Dermis microvascular lymphatic vessel endothelial cell (primary cell): ENCODE results near the gene GCFC2. TPM values are rescaled to one million over a fixed set of nuclear protein-coding genes. Genes with fewer than 3 reads are reported as not detected.
"Not testable (repeated sequence)": the region's sequence is repeated elsewhere in the genome, so short reads cannot be mapped to it uniquely, and the experiment has no call there.

Experiments
- DNase-seq, 2 donors: peaks; one replicate each; pipeline versions ENCODE4 v3.0.0 to v3.0.0-alpha.2; 2010; ENCODE audit warnings: low read depth in 2 of 2
- total RNA-seq: library from RNA; depleted of rRNA; stranded (reverse); fragments of >200 nt; gene quantifications from 2 replicates; pipeline ENCODE4 v1.2.1, GENCODE V29; 2014

The GCFC2 gene
- total RNA-seq = 14.0 and 14.1 TPM in 2 replicates

DNA sequence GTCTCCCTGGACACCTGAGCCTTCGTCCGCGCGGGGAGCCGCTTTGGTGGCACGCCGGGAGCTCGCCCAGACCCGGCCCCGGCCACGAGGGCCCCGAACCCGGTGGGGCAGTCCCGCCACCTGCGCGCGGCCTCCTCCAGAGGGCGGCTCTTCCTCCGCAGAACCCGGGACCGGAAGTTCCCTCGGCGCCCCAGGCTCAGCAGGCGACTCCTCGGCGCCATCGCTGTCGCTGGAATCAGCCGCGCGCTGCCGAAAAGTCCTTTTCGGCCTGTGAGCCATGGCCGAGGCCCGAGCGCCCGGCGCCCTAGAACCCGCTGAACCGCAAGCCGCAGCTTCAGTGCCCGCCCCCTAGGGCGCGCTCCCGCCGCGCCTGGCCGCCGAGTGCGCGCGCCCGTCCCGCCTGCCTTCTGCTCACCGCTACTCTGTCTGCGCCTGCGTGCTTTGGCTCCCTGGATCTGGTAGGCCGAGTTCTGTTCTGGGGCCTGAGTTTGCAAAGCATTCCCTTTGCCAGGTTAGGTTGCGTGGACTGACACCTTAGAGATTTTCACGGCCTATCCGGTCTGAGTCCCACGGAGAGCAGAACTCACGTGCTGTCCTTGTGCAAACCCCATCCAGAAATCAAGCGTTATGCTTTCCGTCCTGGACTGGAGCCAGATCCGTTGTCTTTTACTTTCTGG, at the start of gene GCFC2:
Gene GCFC2 (minus strand): TSS at position 339 of the 677 bp plus-strand sequence. CDS start 60 bp downstream, at position 279.
- DNase-seq = peak; percentile 75 to 91

DNA sequence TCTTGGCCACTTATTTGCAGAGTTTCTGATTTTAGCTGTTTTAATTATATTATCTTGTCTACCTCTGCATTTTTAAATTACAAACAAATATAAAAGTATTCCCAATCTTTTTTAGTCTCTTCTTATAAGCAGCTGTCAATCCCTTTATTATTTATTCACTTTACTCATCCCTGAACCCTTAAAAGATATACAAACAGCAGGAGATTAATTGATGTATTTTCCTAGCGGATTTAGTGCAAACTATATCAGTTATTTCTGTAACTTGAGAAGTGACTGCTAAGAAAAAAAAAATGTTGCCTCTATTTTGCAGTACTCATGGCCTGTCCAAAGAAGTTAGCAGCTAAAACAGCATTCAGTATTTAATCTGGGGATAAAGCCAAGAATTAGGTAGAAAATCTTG, 42.1 kb upstream of the GCFC2 start:
- no peak for DNase-seq

DNA sequence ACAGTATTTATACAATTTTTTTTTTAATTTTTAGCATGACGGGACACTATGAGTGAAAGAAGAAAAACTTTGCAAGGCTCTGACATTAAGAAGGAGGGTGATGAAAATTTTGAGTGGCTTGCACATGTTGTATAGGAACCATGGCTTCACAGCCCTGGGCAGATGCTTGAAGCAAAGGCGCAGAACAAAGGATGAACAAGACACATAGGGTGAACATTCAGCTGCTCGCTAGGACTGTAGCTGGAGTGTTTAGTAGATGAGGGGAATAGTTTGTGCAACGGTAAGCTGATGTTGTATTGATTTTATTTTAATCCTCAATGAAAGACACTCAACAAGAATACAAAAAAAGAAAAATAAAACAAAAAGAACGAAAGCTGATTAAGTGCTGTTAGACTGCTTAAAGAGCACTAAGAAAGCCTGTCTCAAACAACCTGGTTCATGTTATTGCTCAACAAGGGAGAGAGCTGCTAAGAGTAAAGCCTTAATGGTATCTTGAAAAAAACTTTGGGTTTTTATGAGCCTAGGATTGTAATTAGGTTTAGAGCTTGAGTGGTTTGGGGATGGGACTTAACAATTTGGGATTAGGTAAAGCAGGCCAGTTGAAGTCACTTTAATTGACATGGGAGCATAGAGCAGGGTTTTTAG, 41.2 kb upstream of the GCFC2 start:
- no peak for DNase-seq

DNA sequence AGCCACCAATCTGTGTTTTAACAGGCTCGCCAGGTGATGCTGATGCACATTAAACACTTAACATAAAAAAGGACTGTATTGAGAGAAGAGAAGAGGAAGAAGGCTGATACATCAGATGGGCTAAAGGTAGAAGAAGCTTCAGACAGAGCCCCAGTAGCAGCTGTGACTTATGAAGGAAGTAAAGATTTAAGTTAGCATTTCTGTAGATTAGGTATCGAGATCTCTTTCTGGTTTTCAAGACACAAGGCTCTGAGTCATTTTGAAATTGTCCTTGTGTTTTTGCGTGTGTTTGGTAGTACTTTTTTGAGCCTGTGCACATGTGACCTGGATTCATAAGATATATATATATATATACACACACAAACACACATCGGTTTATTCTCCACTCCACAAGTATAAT, 40.6 kb upstream of the GCFC2 start:
- DNase-seq = no peak

DNA sequence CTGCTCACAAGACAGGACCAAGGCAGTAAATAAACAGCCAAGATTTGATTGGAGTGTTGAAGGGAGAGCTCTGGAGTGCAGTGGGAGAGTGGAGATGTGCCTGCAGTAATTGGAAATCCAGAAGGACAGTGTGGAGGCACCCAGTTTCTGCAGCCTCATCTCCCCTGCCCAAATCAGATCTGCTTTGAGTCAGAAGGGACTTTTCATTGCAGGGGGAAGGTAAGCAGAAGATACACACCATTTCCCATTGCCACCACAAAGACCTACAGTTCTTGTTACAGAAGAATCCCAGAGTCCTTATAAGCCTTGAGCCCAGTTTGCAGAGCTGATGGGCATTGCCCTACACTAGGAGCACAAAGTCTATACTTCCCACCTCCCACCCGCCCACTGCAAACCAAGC, 27.2 kb upstream of the GCFC2 start:
- no peak for DNase-seq

DNA sequence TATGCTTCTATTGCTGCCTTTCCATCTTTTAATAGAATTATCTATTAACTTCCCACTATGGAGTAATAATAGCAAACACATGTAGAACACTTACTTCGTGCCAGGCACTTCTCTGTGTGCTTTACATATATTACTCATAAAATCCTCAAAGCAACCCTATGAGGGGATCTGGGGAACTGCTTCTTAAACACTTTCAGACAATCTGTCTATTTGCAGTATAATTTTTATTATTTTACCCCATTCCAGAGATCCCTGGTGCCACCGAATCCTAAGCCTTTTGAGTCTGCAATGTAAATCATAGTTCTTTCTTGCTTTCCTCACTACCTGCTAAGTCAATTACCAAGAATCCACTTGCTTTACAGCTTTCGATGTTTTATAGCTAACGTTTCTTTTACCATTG, 25.6 kb upstream of the GCFC2 start:
- no peak for DNase-seq

DNA sequence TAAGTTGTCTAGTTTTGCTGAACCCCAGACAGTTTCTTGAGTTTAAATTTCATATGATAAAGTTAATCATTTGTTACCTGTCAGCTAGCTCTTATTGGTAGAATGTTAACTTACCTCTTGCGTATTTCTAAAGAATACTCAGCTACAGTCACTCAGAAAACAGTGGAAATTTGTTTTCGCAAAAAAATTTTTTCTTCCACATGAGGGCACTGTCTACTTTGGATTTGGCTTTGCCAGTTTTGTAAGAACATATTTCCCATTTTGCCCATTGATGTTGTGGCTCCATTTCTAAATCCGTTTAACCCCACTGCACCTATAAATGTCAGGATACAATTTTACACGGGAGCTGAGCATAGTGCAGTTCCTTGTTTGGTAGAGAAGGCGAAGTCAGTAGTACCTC, 19.1 kb upstream of the GCFC2 start:
- DNase-seq = peak in 1 of 2 donors; percentile 8

DNA sequence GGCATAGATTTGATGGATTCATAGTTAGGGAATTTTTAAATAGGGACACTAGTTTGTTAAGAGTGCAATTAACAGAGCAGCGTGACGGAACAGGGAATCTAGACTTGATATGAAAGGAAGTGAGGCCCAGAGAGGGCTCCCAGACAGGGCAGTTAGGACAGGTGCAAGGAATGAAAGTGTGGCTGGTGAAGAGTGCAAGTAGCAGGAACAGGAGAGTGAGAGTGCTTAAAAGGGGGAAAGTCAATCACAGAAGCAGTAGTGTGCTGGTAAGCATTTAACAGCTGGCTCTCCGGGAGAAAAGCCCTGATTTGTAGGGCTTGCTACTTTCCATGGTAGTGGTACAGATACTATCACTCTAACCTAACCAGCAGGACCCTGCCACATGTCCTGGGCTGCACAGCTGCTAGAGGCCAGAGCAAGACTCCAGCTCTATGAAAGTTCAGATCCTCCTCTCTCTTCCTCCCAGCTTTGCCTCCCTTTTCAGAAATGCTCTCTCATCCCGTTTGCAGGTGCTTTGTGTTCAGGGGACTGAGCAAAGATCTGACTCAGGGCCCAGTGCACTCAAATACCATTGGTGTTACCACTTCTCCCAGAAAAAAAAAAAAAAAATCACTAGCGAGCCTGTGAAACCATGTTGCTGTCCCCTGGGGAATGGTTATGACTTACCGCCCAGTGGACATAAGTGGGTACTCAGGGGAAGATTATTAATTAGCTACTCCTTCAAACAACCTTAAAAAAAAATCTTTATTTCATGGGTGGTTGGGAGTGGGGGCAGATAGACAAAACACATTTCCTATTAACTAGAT, 18.1 kb upstream of the GCFC2 start:
- DNase-seq = no peak

DNA sequence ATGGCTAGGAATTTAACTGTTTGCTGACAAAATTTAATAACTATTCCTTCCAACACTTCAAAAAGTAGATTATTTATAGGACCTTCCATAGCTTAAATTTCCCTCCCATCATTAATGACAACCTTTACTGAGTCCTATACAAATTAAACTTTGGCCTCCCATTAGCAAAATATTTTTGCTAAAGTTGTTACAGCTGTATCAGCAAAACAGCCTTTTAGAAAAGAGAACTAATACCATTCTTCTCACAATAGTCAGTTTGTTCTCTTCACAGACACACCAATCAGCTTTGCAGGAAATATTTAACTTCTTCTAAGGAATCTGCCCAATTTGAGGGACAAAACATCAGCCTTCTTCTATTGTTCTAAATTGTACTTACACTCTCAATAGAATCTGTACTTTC, 12.0 kb upstream of the GCFC2 start:
- DNase-seq = no peak

DNA sequence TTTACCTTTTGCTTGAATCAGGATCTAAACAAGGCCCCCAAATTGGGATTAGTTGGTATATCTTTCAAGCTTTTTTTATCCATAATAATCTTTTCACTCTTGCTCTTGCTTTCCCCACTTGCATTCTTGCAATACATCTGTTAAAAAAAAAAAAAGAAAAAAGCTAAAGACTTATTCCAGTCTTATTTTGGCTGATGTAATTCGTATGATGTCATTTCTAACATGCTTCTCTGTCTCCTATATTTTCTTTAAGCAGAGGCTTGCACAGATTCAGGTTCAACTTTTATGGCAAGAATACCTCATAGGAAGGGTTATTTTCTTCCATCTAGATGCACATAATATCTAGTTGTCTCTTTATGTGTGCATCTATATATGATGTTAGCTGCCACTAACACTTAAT, 9.8 kb upstream of the GCFC2 start:
- no peak for DNase-seq

DNA sequence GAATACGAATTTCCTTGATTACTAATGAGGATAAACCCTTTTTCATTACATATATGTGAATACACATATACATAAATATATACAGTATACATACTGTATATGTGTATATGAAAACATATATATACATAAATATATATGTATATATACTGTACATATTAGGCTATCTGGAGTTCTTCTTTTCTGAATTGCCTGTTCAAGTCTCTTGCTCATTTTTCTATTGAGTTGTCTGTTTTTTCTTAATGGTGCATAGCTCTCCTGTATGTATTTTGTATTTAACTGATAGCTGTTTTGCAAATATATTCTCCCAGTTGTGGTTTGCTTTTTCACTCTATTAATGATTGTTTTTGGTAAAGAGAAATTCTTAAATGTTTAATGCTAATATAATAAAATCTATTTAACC, 8.9 kb upstream of the GCFC2 start:
- DNase-seq = no peak

DNA sequence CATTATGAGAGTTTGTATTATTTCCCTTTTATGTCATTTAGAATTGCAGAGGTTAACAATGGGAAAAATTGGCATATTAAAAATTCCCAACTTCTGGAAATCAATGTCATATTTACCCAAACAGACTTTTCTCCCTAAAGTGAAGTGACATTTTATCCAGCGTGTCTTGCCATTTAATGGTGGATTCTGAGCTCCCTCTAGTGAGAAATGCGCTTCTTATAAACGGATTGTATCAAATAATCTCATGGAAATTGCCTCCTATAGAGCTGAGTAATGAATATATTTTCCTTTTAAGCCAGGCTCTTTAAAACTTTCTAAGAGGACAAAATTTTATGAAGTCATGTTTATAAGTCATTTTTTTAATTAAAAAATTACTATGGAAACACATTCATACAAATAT, 5.7 kb upstream of the GCFC2 start:
- peak in 1 of 2 donors; percentile 33 for DNase-seq

DNA sequence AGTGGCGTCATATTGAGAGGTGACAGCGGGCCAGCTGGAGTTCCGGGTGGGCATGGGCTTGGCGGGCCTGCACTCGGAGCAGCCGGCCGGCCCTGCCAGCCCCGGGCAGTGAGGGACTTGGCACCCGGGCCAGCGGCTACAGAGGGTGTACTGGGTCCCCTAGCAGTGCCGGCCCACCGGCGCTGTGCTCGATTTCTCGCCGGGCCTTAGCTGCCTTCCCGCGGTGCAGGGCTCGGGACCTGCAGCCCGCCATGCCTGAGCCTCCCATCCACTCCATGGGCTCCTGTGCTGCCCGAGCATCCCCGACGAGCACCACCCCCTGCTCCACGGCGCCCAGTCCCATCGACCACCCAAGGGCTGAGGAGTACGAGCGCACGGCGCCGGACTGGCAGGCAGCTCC, 875 bp upstream of the GCFC2 start:
- not testable (repeated sequence) for DNase-seq

DNA sequence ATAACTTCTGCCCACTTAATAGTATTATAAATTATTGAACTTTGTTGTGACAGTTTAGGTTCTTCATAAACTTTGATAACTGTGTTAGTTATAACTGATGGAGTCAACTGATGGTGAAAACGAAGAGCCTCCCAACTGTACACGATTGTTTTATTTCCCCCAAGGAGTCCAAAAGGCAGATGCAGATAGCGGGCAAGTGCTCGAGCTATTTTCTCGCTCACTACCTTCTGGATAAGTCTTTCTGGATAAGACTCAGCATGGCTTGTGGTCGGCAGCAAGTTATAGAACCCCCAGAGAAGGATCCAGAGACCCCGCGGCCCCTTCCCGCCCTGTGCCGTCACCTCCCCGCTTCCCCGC, 517 bp downstream of the GCFC2 start:
- DNase-seq = no peak

DNA sequence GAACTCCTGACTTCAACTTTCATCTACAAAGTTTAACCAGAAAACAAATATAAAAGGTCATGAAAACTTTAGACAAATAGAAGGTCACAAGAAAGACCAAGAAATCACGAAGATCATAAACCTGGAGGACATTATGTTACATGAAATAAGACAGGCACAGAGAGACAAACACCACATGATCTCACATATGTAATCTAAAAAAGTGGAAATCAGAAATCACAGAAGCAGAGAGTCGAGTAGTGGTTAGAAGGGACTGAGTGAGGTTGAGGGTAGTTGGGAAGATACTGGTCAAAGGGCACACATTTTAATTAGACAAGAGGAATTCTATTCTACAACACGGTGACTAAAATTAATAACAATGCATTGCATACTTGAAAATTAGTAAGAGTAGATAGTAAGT, 1.4 kb downstream of the GCFC2 start:
- no peak for DNase-seq

DNA sequence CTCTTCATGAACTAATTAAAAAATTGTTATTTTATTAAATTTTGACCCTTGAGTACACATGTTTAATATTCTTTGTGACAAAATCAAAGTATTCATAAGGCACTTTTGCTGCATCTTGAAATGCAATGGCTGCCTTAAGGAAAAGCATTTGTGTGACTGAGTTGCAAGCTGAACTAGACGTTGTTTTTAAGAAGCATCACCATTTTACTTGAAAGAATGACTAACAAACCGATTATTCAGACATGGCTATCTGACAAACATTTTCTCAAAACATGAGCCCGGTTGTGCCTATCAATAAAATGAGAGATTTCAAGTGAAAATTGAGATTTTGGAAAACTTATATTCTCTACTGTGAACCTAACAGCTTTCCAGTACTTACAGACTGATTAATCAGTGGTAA, 2.8 kb downstream of the GCFC2 start:
- no peak for DNase-seq

DNA sequence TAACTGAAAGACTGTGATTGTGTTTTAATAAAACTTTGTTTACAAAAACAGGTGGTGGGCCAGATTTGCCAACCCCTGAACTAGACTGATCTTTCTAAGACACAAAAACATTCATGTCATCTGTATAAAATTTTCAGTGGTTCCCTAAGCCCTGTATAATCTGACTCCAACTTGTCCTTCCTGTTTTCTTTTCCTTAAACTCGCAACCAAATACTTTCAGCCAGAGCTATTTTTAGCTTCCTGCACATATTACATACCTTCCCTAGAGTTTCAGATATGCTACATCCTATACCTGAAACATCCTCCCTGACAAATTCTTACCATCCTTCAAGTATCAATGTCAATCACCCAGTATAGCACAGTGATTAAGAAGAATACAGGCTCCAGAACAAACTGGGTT, 4.8 kb downstream of the GCFC2 start:
- DNase-seq = peak in 1 of 2 donors; percentile 27

DNA sequence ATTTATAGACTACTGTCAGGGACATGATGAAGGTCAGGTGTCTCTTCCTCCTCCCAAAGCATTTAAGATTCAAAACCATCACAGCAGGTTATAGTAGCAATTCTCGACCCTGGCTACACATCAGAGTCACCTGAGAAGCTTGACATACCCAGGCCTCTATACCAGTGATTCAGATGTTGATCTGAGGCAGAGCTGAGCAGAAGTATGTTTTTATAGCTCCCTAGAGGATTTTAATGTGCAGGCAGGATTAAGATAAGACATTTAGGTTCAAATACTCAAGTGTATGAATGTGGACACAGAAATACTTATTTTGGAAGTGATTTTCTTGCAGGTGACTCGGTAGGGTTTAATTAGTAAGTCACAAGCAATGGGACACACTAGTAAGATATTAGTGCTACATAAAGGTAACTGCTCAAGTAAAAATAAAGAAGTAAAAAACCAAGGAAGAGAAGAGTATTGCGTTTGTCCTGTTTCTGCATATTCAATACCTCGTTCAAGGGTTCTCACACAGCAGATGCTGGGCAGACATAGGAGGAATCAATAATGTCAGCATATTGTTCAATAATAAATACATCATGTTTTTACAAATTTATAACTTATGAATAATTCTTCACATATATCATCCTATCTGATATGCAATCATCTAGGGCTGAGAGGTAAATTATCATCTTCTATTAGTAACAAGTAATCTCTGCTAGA, 7.0 kb downstream of the GCFC2 start:
- DNase-seq = no peak

DNA sequence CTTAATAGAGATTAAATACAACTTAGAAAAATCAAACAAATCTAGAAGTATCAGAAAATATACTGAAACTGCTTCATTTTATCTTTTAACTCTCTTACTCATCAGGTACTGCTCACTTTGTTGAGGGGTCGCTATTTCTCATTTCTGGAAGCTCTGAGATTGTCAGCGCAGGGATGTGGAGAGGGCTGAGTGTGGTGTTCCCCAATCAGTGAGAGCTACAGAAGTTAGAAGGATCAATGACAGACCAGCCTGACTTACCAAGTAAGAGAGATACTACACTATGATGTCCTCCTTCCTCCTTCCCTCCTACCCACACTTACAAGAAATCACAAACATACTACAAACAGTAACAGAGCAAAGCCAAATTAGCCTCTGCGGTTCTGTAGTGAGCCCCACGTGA, 8.1 kb downstream of the GCFC2 start:
- no peak for DNase-seq

DNA sequence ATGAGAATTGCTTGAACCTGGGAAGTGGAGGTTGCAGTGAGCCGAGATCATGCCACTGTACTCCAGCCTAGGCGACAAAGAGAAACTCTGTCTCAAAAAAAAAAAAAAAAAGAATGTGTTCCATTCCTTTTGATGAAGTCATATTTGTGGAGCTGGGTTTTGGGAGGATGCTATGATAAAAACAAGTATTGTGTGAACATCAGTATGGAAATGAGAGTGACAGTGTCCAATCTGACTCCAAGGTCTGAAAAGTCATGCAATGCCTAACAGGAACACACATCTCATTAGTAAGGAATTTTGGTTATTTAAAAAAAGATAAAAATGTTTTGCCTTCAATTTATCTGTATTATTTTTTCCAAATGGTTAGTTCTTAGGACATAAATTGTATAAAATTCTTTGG, 11.8 kb downstream of the GCFC2 start:
- DNase-seq = no peak

DNA sequence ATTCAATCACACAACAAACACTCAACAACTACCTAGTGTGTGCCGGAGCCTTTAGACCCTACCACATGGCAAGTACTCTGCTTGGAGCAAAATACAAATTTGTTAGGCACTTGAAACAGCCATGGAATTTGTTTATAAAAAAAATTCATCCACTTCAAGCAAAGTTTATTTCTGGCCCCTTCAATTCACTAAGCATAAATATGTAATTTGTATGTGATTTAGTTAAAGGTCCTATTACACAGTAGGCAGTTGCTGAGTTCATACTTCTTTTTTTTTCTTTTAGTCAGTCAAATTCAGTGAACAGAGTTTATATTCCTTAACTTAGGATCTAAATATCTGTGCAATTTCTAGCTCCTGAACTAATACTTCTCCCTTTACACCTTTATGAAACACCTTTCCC, 22.5 kb downstream of the GCFC2 start:
- no peak for DNase-seq

DNA sequence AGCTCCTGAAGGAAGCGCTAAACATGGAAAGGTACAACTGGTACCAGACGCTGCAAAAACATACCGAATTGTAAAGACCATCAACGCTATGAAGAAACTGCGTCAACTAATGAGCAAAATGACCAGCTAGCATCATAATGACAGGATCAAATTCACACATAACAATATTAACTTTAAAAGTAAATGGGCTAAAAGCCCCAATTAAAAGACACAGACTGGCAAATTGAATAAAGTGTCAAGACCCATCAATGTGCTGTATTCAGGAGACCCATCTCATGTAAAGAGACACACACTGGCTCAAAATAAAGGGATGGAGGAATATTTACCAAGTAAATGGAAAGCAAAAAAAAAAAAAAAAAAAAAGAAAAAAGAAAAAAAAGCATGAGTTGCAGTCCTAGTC, 27.3 kb downstream of the GCFC2 start:
- not testable (repeated sequence) for DNase-seq
